GM18498 (cell line): ENCODE data around the gene TBC1D13.
"Not testable (repeated sequence)": the region's sequence is repeated elsewhere in the genome, so short reads cannot be mapped to it uniquely, and the experiment has no call there.

ENCODE experiments used
- ATAC-seq: cut with Tn5 transposase; IDR thresholded peaks from one replicate; pipeline ENCODE4 v1.9.1; 2021; ENCODE audit warnings: mild to moderate bottlenecking, moderate library complexity; ENCODE audit not compliant: unreplicated experiment

TBC1D13 gene

GRCh38 chr9:128841694-128842492 is 54.8 kb downstream of the TBC1D13 start:
- ATAC-seq, result no peak

GRCh38 chr9:128843171-128843570 is 56.1 kb downstream of the TBC1D13 start:
- ATAC-seq, result not testable (repeated sequence)

GRCh38 chr9:128845186-128845931 is 58.3 kb downstream of the TBC1D13 start:
- ATAC-seq, result no peak

DNA sequence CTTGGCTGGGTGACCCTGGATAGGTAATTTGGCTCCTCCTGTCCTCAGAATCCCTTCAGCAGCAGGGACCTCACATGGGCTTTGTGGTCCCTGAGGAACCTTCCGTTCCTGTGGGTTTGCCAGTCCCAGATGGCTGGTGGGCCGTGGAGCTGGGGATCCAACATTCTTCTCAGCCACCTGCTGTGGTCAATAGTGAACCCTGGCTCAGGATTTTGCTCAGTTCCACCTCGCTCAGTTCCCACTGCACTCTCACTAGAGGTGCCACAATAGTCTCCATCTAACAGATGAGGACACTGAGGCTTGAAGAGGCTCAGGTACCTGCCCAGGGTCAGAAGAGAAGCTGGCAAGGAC is 59.6 kb downstream of the TBC1D13 start:
- ATAC-seq, result no peak

- no peak for ATAC-seq
These were observed 60.8 kb downstream of the TBC1D13 start for GRCh38 chr9:128847803-128848202.

GRCh38 chr9:128851024-128851423 is 64.0 kb downstream of the TBC1D13 start:
- not testable (repeated sequence) for ATAC-seq

GRCh38 chr9:128851779-128852600 is 64.9 kb downstream of the TBC1D13 start:
- not testable (repeated sequence) for ATAC-seq

DNA sequence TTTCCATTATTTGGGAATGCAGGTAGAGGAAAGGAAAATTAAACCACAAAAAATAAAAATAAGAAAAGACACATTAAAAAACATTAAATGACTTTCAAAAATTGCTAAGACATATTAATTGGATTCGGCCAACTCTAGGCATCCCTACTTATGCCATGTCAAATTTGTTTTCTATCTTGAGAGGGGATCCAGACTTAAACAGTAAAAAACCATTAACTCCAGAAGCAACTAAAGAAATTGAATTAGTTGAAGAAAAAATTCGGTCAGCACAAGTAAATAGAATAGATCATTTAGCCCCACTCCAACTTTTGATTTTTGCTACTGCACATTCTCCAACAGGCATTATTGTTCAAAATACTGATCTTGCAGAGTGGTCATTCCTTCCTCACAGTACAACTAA is 65.6 kb downstream of the TBC1D13 start:
- not testable (repeated sequence) for ATAC-seq

- not testable (repeated sequence) for ATAC-seq
These were observed 67.4 kb downstream of the TBC1D13 start for GRCh38 chr9:128854454-128854853.

- not testable (repeated sequence) for ATAC-seq
These were observed 71.4 kb downstream of the TBC1D13 start for GRCh38 chr9:128858476-128858875.
